HEK293T (cell line): Measurements from ENCODE around the gene ASAP3.

Source experiments
- ARNT ChIP-seq: fragments of 450-650 bp; IDR thresholded peaks from 2 replicates; pipeline ENCODE4 v1.6.1; 2017; ENCODE audit warnings: mild to moderate bottlenecking
- BHLHE40 ChIP-seq: fragments of 450-650 bp; IDR thresholded peaks from 2 replicates; pipeline ENCODE4 v1.6.1; 2016; ENCODE audit warnings: mild to moderate bottlenecking, moderate library complexity, borderline replicate concordance
- CTBP1 ChIP-seq: fragments of 450-650 bp; IDR thresholded peaks from 2 replicates; pipeline ENCODE4 v1.6.1; 2016; ENCODE audit warnings: borderline replicate concordance
- ELF4 ChIP-seq: fragments of 450-650 bp; IDR thresholded peaks from 2 replicates; pipeline ENCODE4 v1.6.1; 2017; ENCODE audit warnings: antibody characterized with exemption
- FOXA1 ChIP-seq: fragments of 450-650 bp; IDR thresholded peaks from 2 replicates; pipeline ENCODE4 v1.6.1; 2016; ENCODE audit warnings: mild to moderate bottlenecking
- FOXK2 ChIP-seq: fragments of 450-650 bp; IDR thresholded peaks from 2 replicates; pipeline ENCODE4 v1.6.1; 2016; ENCODE audit warnings: mild to moderate bottlenecking
- FOXM1 ChIP-seq: fragments of 450-650 bp; IDR thresholded peaks from 2 replicates; pipeline ENCODE4 v1.6.1; 2017; ENCODE audit warnings: mild to moderate bottlenecking, borderline replicate concordance
- L3MBTL2 ChIP-seq: fragments of 450-650 bp; conservative IDR thresholded peaks from 2 replicates; pipeline ENCODE4 v1.6.1; 2016; ENCODE audit warnings: mild to moderate bottlenecking
- LEF1 ChIP-seq: fragments of 450-650 bp; IDR thresholded peaks from 2 replicates; pipeline ENCODE4 v1.6.1; 2017; ENCODE audit warnings: mild to moderate bottlenecking, borderline replicate concordance
- NFRKB ChIP-seq: fragments of 450-650 bp; IDR thresholded peaks from 2 replicates; pipeline ENCODE4 v1.6.1; 2016; ENCODE audit warnings: mild to moderate bottlenecking, moderate library complexity
- SP1 ChIP-seq: fragments of 450-650 bp; IDR thresholded peaks from 2 replicates; pipeline ENCODE4 v1.6.1; 2017
- SUZ12 ChIP-seq: fragments of 450-650 bp; IDR thresholded peaks from 2 replicates; pipeline ENCODE4 v1.6.1; 2016; ENCODE audit warnings: mild to moderate bottlenecking
- TARDBP ChIP-seq: fragments of 450-650 bp; IDR thresholded peaks from 2 replicates; pipeline ENCODE4 v1.6.1; 2016
- ZNF384 ChIP-seq: fragments of 450-650 bp; IDR thresholded peaks from 2 replicates; pipeline ENCODE4 v1.6.1; 2016

GRCh38 chr1:23480187-23481025 is 3.6 kb downstream of the ASAP3 start:
- TF ChIP-seq ZNF384: no peak
- no peak for TF ChIP-seq BHLHE40
- no peak for TF ChIP-seq FOXA1
- no peak for TF ChIP-seq SP1
- no peak for TF ChIP-seq ARNT
- TF ChIP-seq NFRKB: no peak
- no peak for TF ChIP-seq FOXK2
- TF ChIP-seq FOXM1: no peak
- no peak for TF ChIP-seq CTBP1
- no peak for TF ChIP-seq SUZ12
- TF ChIP-seq ELF4: no peak
- TF ChIP-seq L3MBTL2: no peak
- no peak for TF ChIP-seq LEF1
- TF ChIP-seq TARDBP: no peak
